Mucosa of descending colon (tissue), 3 donors: Measurements from ENCODE around the gene SEC62. TPM values are rescaled to one million over a fixed set of nuclear protein-coding genes. Genes with fewer than 3 reads are reported as not detected.

Experiments used
- ATAC-seq: fragments of 200-7000 bp; cut with Tn5 transposase; one replicate; pipeline ENCODE4 v1.9.1; 2020; ENCODE audit warnings: mild to moderate bottlenecking, moderate library complexity
- DNase-seq, 3 donors: peaks; one replicate each; pipeline ENCODE4 v3.0.0-alpha.2; 2020
- H3K36me3 ChIP-seq: fragments of 200-600 bp; one replicate; pipeline ENCODE4 v1.8.0; 2021; ENCODE audit warnings: low read depth, mild to moderate bottlenecking
- H3K4me1 ChIP-seq: fragments of 200-600 bp; one replicate; pipeline ENCODE4 v1.8.0; 2021; ENCODE audit warnings: low read depth, mild to moderate bottlenecking
- H3K4me3 ChIP-seq: fragments of 200-600 bp; one replicate; pipeline ENCODE4 v1.8.0; 2021; ENCODE audit warnings: mild to moderate bottlenecking
- H3K9me3 ChIP-seq: fragments of 200-600 bp; one replicate; pipeline ENCODE4 v1.8.0; 2021; ENCODE audit warnings: mild to moderate bottlenecking
- intact Hi-C, 2 donors: fragments of 100-400 bp; cut with DNase I in 1 of 2; cut with micrococcal nuclease in 1 of 2; formaldehyde crosslinking; loops; one replicate each; pipeline versions ENCODE4 v1.11.0 to v1.11.1; 2022; cut with DNase I, micrococcal nuclease
- total RNA-seq, 3 donors: library from RNA; stranded (reverse); fragmentation: NEBNext Ultra II Directional in 2 of 3; extraction: Animal tissue kit (Norgen Biotek cat#: 25700) in 2 of 3; gene quantifications; one replicate each; pipeline versions ENCODE4 v1.2.1 to v1.2.4, GENCODE V29; 2021 to 2023
- TF ChIP-seq, protein P1 (sequence below): fragments of 200-600 bp; IDR thresholded peaks from one replicate; pipeline ENCODE4 v1.8.0; 2022; ENCODE audit warnings: antibody characterized with exemption, mild to moderate bottlenecking
- donor health status: DM: no; HTN: no; CAD: no; lungs with moderate emphysema.
- donor health status: DM: no; HTN: no; CAD: no.
- donor health status: DM: no; HTN: yes; CAD: no.

Gene SEC62
- total RNA-seq, 3 donors from 2014 or later, result 83.2 to 166 (median 85.9) TPM

- no peaks in the 10 kb centered on the region for H3K9me3 ChIP-seq
- ATAC-seq (no peak), DNase-seq (no peak)
- no peak overlapping the region for H3K4me3 ChIP-seq
- intact Hi-C loops, result no loop called here
- TF ChIP-seq, protein P1, sequence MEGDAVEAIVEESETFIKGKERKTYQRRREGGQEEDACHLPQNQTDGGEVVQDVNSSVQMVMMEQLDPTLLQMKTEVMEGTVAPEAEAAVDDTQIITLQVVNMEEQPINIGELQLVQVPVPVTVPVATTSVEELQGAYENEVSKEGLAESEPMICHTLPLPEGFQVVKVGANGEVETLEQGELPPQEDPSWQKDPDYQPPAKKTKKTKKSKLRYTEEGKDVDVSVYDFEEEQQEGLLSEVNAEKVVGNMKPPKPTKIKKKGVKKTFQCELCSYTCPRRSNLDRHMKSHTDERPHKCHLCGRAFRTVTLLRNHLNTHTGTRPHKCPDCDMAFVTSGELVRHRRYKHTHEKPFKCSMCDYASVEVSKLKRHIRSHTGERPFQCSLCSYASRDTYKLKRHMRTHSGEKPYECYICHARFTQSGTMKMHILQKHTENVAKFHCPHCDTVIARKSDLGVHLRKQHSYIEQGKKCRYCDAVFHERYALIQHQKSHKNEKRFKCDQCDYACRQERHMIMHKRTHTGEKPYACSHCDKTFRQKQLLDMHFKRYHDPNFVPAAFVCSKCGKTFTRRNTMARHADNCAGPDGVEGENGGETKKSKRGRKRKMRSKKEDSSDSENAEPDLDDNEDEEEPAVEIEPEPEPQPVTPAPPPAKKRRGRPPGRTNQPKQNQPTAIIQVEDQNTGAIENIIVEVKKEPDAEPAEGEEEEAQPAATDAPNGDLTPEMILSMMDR, result no peak
- peaks cover 16% of the 10 kb centered on the region for H3K4me1 ChIP-seq
- no peaks in the 10 kb centered on the region for H3K36me3 ChIP-seq
Measured at GRCh38 chr3:169969174-169970095, 2.8 kb downstream of the SEC62 start.

DNA sequence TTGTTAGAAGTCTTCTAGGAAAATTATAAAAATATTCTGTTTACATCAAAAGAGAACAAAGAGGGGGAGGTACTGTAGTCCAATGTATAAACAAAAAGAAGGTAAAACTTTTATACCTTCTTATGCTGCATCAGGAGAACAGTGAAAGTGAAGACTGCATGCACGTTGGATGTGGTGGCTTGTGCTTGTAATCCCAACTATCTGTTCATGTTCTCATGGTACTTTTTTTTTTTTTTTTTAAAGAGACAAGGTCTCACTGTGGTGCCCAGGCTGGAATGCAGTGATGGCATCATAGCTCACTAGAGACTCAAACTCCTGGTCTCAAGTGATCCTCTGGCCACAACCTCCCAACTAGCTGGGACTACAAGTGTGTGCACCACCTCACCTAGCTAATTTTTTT lies 4.2 kb downstream of the SEC62 start:
- no peak for ATAC-seq
- H3K36me3 ChIP-seq, result no peaks in the 10 kb centered on the region
- intact Hi-C loops, result no loop called here
- H3K9me3 ChIP-seq, result no peaks in the 10 kb centered on the region
- peaks cover 13% of the 10 kb centered on the region for H3K4me1 ChIP-seq
- TF ChIP-seq, protein P1, result no peak
- H3K4me3 ChIP-seq, result no peak overlapping the region
- no peak for DNase-seq

- H3K4me1 ChIP-seq, result peaks cover 11% of the 10 kb centered on the region
- ATAC-seq (no peak), DNase-seq (no peak)
- no peak overlapping the region for H3K4me3 ChIP-seq
- TF ChIP-seq, protein P1, result no peak
- H3K36me3 ChIP-seq, result no peaks in the 10 kb centered on the region
- intact Hi-C loops, result no loop called here
- H3K9me3 ChIP-seq, result no peaks in the 10 kb centered on the region
Measured at GRCh38 chr3:169971522-169971921, 4.9 kb downstream of the SEC62 start.

GRCh38 chr3:169980055-169980454 lies 13.4 kb downstream of the SEC62 start:
- TF ChIP-seq, protein P1, result no peak
- H3K4me3 ChIP-seq, result no peak overlapping the region
- H3K36me3 ChIP-seq, result peaks cover 2% of the 10 kb centered on the region
- no peaks in the 10 kb centered on the region for H3K4me1 ChIP-seq
- ATAC-seq (no peak), DNase-seq (no peak)
- H3K9me3 ChIP-seq, result no peaks in the 10 kb centered on the region
- intact Hi-C loops, result no loop called here

DNA sequence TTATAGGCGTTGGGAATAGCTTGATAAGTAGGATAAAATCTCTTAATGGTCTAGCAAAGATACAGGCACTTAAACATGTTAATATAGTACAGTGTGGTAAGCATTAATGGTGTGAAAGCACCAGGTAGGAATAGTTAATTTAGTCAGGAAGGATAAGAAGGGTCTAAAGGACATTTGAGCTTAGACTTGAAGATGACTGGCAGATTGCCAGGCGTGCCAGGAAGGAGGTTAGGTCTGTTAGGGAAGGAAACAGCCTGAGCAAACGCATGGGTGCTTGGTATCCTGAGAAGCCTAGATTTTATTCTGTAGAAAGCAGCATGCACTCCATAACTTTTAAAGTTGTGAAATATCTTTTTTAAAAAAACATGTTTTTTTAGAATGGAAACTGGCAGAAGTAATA lies 17.7 kb downstream of the SEC62 start:
- intact Hi-C loops, result no loop called here
- TF ChIP-seq, protein P1, result no peak
- no peak overlapping the region for H3K4me3 ChIP-seq

More for the DNA sequence above, 17.7 kb downstream of the SEC62 start:
- DNase-seq (peak in 1 of 3 donors; percentile 10), ATAC-seq (no peak)
- peaks cover 10% of the 10 kb centered on the region for H3K36me3 ChIP-seq
- no peaks in the 10 kb centered on the region for H3K4me1 ChIP-seq
- H3K9me3 ChIP-seq, result no peaks in the 10 kb centered on the region
